MCF 10A (cell line): ENCODE results near the gene FARP1. TPM values are rescaled to one million over a fixed set of nuclear protein-coding genes. Genes with fewer than 3 reads are reported as not detected.

Source experiments
- BruUV-seq: library from RNA; stranded (reverse); fragments of 400-500 nt; replicated peaks from 2 replicates; lab custom pipeline; 2021; lab: Mats Ljungman, UMichigan
- CTCF ChIA-PET: fragments of 300-600 bp; sonication (Branson Sonifier 250); formaldehyde crosslinking; extraction: SDS; loops from one replicate; lab custom pipeline; 2021; ENCODE audit warnings: antibody characterized with exemption, inconsistent platforms; lab: Yijun Ruan, JAX
- POLR2A ChIA-PET: fragments of 300-600, 350-650 bp; sonication (Branson Sonifier 250); formaldehyde crosslinking; extraction: SDS; loops from one replicate; lab custom pipeline; 2020; ENCODE audit warnings: antibody characterized with exemption, inconsistent platforms; lab: Yijun Ruan, JAX
- DNase-seq: peaks from one replicate; pipeline ENCODE4 v3.0.0-alpha.2; 2018; ENCODE audit not compliant: unreplicated experiment
- H3K27ac Mint-ChIP-seq: one replicate; pipeline ENCODE4 v1.8.0; 2022; ENCODE audit warnings: mild to moderate bottlenecking, low read depth, mixed read lengths; ENCODE audit not compliant: unreplicated experiment
- H3K27me3 Mint-ChIP-seq: one replicate; pipeline ENCODE4 v1.8.0; 2022; ENCODE audit warnings: mixed read lengths; ENCODE audit not compliant: insufficient read depth, unreplicated experiment
- H3K36me3 Mint-ChIP-seq: one replicate; pipeline ENCODE4 v1.8.0; 2022; ENCODE audit warnings: mild to moderate bottlenecking, moderate library complexity, mixed read lengths; ENCODE audit not compliant: insufficient read depth, unreplicated experiment
- H3K4me1 Mint-ChIP-seq: one replicate; pipeline ENCODE4 v1.8.0; 2022; ENCODE audit warnings: mixed read lengths; ENCODE audit not compliant: insufficient read depth, unreplicated experiment
- H3K4me3 Mint-ChIP-seq: one replicate; pipeline ENCODE4 v1.8.0; 2022; ENCODE audit warnings: mild to moderate bottlenecking, moderate library complexity, mixed read lengths; ENCODE audit not compliant: unreplicated experiment
- H3K9me3 Mint-ChIP-seq: one replicate; pipeline ENCODE4 v1.8.0; 2022; ENCODE audit warnings: mixed read lengths; ENCODE audit not compliant: unreplicated experiment
- CTCF ChIP-seq: fragments of 200-600 bp; IDR thresholded peaks from one replicate; pipeline ENCODE4 v1.8.0; 2022; ENCODE audit warnings: antibody characterized with exemption, mild to moderate bottlenecking; ENCODE audit not compliant: unreplicated experiment
- intact Hi-C: fragments of 100-400 bp; cut with micrococcal nuclease; formaldehyde crosslinking; loops from 2 replicates; pipeline ENCODE4 v1.14.1; 2022
- total RNA-seq: library from RNA; stranded (reverse); gene quantifications from 2 replicates; pipeline ENCODE4 v1.2.3, GENCODE V29; 2022

FARP1 gene
- total RNA-seq, 1 experiment from 2014 or later, result 30.1 TPM

GRCh38 chr13:98284679-98285078 lies 141.8 kb downstream of the FARP1 start:
- no TSS peak for BruUV-seq
- intact Hi-C loops, result no loop called here
- no peak for TF ChIP-seq CTCF
- ChIA-PET POLR2A (no interaction called here), CTCF (no interaction called here)
- Mint-ChIP-seq H3K27me3 (no peaks in the 10 kb centered on the region), H3K27ac (no peak overlapping the region), H3K4me3 (no peak overlapping the region), H3K9me3 (peaks cover under 1% of the 10 kb centered on the region), H3K36me3 (peaks cover 6% of the 10 kb centered on the region), H3K4me1 (no peaks in the 10 kb centered on the region)
- DNase-seq, result no peak

- H3K36me3 Mint-ChIP-seq, result peaks cover 3% of the 10 kb centered on the region
- no peak overlapping the region for H3K27ac Mint-ChIP-seq
- no peak for DNase-seq
- TF ChIP-seq CTCF, result no peak
- H3K9me3 Mint-ChIP-seq, result peaks cover 7% of the 10 kb centered on the region
- intact Hi-C loops, result no loop called here
- no TSS peak for BruUV-seq
- no peak overlapping the region for H3K4me3 Mint-ChIP-seq
- no peaks in the 10 kb centered on the region for H3K4me1 Mint-ChIP-seq
- CTCF ChIA-PET, result interaction anchor here (0.6 kb wide), 1 partner anchor 827 kb away, joined by 4 read pairs; no protein-coding TSS in a partner anchor
- H3K27me3 Mint-ChIP-seq, result no peaks in the 10 kb centered on the region
- POLR2A ChIA-PET, result no interaction called here
These were observed 142.4 kb downstream of the FARP1 start for GRCh38 chr13:98285317-98285716.

- Mint-ChIP-seq H3K27ac (no peak overlapping the region), H3K4me1 (no peaks in the 10 kb centered on the region), H3K27me3 (no peaks in the 10 kb centered on the region), H3K36me3 (no peaks in the 10 kb centered on the region), H3K4me3 (no peak overlapping the region), H3K9me3 (peaks cover 8% of the 10 kb centered on the region)
- no peak for DNase-seq
- BruUV-seq, result no TSS peak
- TF ChIP-seq CTCF, result no peak
- intact Hi-C loops, result no loop called here
- CTCF ChIA-PET, result interaction anchor here (0.6 to 0.7 kb wide), 2 partner anchors 11 to 828 kb away, joined by 3 to 4 read pairs; no protein-coding TSS in a partner anchor
- POLR2A ChIA-PET, result no interaction called here
These were observed 143.1 kb downstream of the FARP1 start for GRCh38 chr13:98285852-98286594.

- Mint-ChIP-seq H3K27me3 (no peaks in the 10 kb centered on the region), H3K36me3 (no peaks in the 10 kb centered on the region), H3K4me3 (no peak overlapping the region), H3K9me3 (peaks cover 8% of the 10 kb centered on the region), H3K4me1 (no peaks in the 10 kb centered on the region), H3K27ac (no peak overlapping the region)
- TF ChIP-seq CTCF, result no peak
- DNase-seq, result no peak
- intact Hi-C loops, result no loop called here
- ChIA-PET CTCF (interaction anchor here (0.7 kb wide), 1 partner anchor 10 kb away, joined by 3 read pairs; no protein-coding TSS in a partner anchor), POLR2A (no interaction called here)
- BruUV-seq, result no TSS peak
These were observed 143.9 kb downstream of the FARP1 start for GRCh38 chr13:98286799-98287198.
